HCT116 (cell line): ENCODE results near the gene EFR3B. TPM values are rescaled to one million over a fixed set of nuclear protein-coding genes. Genes with fewer than 3 reads are reported as not detected.

Source experiments
- ATAC-seq: fragments of 200-7000 bp; cut with Tn5 transposase; 2 replicates; pipeline ENCODE4 v1.9.1; 2020; ENCODE audit warnings: mild to moderate bottlenecking, moderate library complexity
- BruUV-seq: library from RNA; stranded (reverse); fragments of 400-500 nt; replicated peaks from 2 replicates; lab custom pipeline; 2021; lab: Mats Ljungman, UMichigan
- CTCF ChIA-PET: fragments of 300-600 bp; sonication (Branson Sonifier 250); formaldehyde crosslinking; loops from one replicate; lab custom pipeline; 2021; ENCODE audit warnings: antibody characterized with exemption; lab: Charles Lee
- POLR2A ChIA-PET: fragments of 300-600, 350-600 bp; sonication (Branson Sonifier 250); formaldehyde crosslinking; loops from one replicate; lab custom pipeline; 2021; ENCODE audit warnings: antibody characterized with exemption; lab: Charles Lee
- RAD21 ChIA-PET, 2 experiments: fragments of 300-600 bp; sonication (Branson Sonifier 250); formaldehyde crosslinking; loops; one replicate each; lab custom pipeline; 2023; ENCODE audit warnings: low total read pairs in 2 of 2; ENCODE audit not compliant: uncharacterized antibody in 2 of 2, unreplicated experiment in 2 of 2, low non-redundant PET in 1 of 2; lab: Charles Lee
- DNase-seq: peaks from one replicate; pipeline ENCODE4 v3.0.0-alpha.2; 2010; ENCODE audit warnings: low read depth, low spot score
- H2AFZ ChIP-seq: fragments of 200-600 bp; shearing (Covaris generic), sonication (generic); 2 replicates; pipeline ENCODE4 v1.6.1; 2017; ENCODE audit warnings: low read depth, mixed run types, mixed read lengths, antibody characterized with exemption, low read length; ENCODE audit not compliant: poor library complexity, severe bottlenecking
- H3K27ac ChIP-seq: 2 replicates; pipeline ENCODE4 v1.5.1; 2012; ENCODE audit warnings: low read depth, low read length
- H3K27me3 ChIP-seq: fragments of 200-600 bp; sonication (generic); 2 replicates; pipeline ENCODE4 v1.6.1; 2016; ENCODE audit warnings: mixed run types, low read length, mixed read lengths; ENCODE audit not compliant: insufficient read depth
- H3K36me3 ChIP-seq, 2 experiments: fragments of 200-500 bp in 1 of 2; fragments of 200-600 bp in 1 of 2; sonication (Bioruptor generic) in 1 of 2; sonication (generic) in 1 of 2; 2 replicates each; pipeline versions ENCODE4 v1.5.1 to v1.6.1; 2014 to 2016; ENCODE audit warnings: low read length in 2 of 2, inconsistent platforms in 1 of 2, mixed read lengths in 1 of 2, mixed run types in 1 of 2; ENCODE audit not compliant: insufficient read depth in 2 of 2, control insufficient read depth in 1 of 2
- H3K4me1 ChIP-seq, 2 experiments: fragments of 200-600 bp in 1 of 2; sonication (generic) in 1 of 2; 2 replicates each; pipeline versions ENCODE4 v1.5.1 to v1.6.1; 2012 to 2017; ENCODE audit warnings: low read length in 2 of 2, inconsistent platforms in 1 of 2, mild to moderate bottlenecking in 1 of 2, mixed read lengths in 1 of 2, mixed run types in 1 of 2, moderate library complexity in 1 of 2; ENCODE audit not compliant: insufficient read depth in 2 of 2, control insufficient read depth in 1 of 2
- H3K4me2 ChIP-seq: fragments of 200-600 bp; sonication (generic); 2 replicates; pipeline ENCODE4 v1.6.1; 2017; ENCODE audit warnings: mixed run types, low read length, mixed read lengths
- H3K4me3 ChIP-seq, 2 experiments: fragments of 200-600 bp in 1 of 2; sonication (generic) in 1 of 2; replicated peaks in 1 of 2; 2 replicates each; pipeline ENCODE4 v1.5.1; 2011 to 2016; ENCODE audit warnings: low read length in 2 of 2, control low read depth in 1 of 2, low read depth in 1 of 2, mild to moderate bottlenecking in 1 of 2, mixed read lengths in 1 of 2, mixed run types in 1 of 2
- H3K79me2 ChIP-seq: fragments of 200-600 bp; sonication (generic); 2 replicates; pipeline ENCODE4 v1.6.1; 2017; ENCODE audit warnings: mild to moderate bottlenecking, mixed run types, low read length, moderate library complexity, mixed read lengths; ENCODE audit not compliant: insufficient read depth
- H3K9ac ChIP-seq: fragments of 200-600 bp; sonication (generic); 2 replicates; pipeline ENCODE4 v1.6.1; 2016; ENCODE audit warnings: low read length, mixed read lengths
- H3K9me2 ChIP-seq: fragments of 200-600 bp; sonication (generic), shearing (Covaris generic); 2 replicates; pipeline ENCODE4 v1.6.1; 2017; ENCODE audit warnings: mixed run types, mild to moderate bottlenecking, moderate library complexity; ENCODE audit not compliant: insufficient read depth
- H3K9me3 ChIP-seq, 2 experiments: fragments of 200-500 bp in 1 of 2; fragments of 200-600 bp in 1 of 2; sonication (Bioruptor generic) in 1 of 2; sonication (generic) in 1 of 2; 2 replicates each; pipeline ENCODE4 v1.6.1; 2014 to 2017; ENCODE audit warnings: low read length in 2 of 2, mixed read lengths in 2 of 2, inconsistent platforms in 1 of 2, low read depth in 1 of 2, mild to moderate bottlenecking in 1 of 2, mixed run types in 1 of 2, moderate library complexity in 1 of 2; ENCODE audit not compliant: control insufficient read depth in 1 of 2, insufficient read depth in 1 of 2
- H4K20me1 ChIP-seq: fragments of 200-600 bp; sonication (generic), shearing (Covaris generic); 2 replicates; pipeline ENCODE4 v1.6.1; 2017; ENCODE audit warnings: mixed run types, mild to moderate bottlenecking, moderate library complexity; ENCODE audit not compliant: insufficient read depth
- CBX3 ChIP-seq: IDR thresholded peaks from 2 replicates; pipeline ENCODE4 v1.6.1; 2012; ENCODE audit warnings: low read depth
- EZH2phosphoT487 ChIP-seq: fragments of 200-600 bp; IDR thresholded peaks from 2 replicates; pipeline ENCODE4 v1.6.1; 2018; ENCODE audit warnings: antibody characterized with exemption, borderline replicate concordance
- RAD21 ChIP-seq: IDR thresholded peaks from 2 replicates; pipeline ENCODE4 v1.6.1; 2012; ENCODE audit warnings: low read depth, mild to moderate bottlenecking
- SIN3A ChIP-seq: IDR thresholded peaks from 2 replicates; pipeline ENCODE4 v1.6.1; 2012; ENCODE audit warnings: low read depth
- TCF7L2 ChIP-seq: IDR thresholded peaks from 2 replicates; pipeline ENCODE4 v1.7.0; 2011; ENCODE audit warnings: borderline replicate concordance, inconsistent platforms; ENCODE audit not compliant: insufficient read depth, insufficient read length; ENCODE audit errors: extremely low read depth
- ZNF274 ChIP-seq: fragments of 200-500 bp; sonication (Bioruptor generic); IDR thresholded peaks from 2 replicates; pipeline ENCODE4 v1.6.1; 2014; ENCODE audit warnings: mild to moderate bottlenecking, low read depth, low read length, inconsistent platforms
- intact Hi-C: fragments of 100-400 bp; cut with micrococcal nuclease; formaldehyde crosslinking; loops from 2 replicates; pipeline ENCODE4 v1.10.0; 2022
- total RNA-seq: library from RNA; stranded (reverse); gene quantifications from one replicate; pipeline ENCODE4 v1.2.1, GENCODE V29; 2021; ENCODE audit not compliant: unreplicated experiment

The EFR3B gene
- total RNA-seq, 1 experiment from 2014 or later = 0.96 TPM

DNA sequence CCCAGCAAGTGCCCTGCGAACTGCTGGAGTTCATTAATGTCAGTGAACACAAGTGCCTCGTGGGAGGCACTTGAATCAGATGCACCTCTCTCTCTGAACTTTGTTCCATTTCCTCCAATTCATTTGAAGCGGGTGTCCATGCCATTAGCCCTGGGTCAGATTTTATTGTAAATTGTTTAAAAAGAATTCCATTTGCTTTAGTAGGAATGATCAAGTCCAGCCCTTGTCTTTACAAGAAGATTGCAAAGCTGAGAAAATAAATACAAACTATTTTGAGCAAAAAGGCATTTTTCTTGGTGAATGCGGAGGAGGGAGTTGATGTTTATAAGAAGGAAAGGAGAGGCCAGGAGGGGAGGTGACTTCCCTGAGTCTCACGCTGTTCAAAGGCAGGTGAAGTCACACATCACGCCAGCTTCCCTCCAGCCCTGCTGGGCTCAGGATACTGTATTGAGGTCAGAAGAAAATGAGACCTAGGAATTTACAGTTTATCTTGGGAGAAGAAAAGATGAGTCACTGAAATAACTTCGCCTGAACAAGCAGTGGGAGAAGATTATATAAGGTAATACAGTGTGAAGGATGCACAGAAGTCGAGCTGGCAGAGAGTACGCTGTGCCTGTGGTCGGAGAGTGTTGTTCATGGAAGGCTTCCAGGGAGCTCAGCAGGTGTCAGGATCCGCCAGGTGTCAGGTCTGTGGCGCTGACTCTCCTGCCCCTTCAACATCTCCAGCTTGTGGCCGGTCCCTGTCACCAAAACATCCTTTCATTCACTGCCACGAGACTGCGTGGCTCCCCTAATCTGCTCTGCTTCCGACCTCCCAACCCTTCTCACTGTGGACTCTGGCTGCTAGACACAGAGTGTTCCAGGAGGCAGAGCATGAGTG, 36.5 kb downstream of the EFR3B start:
- Histone ChIP-seq H3K9ac (no peak overlapping the region), H3K9me3 (no peaks in the 10 kb centered on the region), H2AFZ (peak overlapping the region; percentile 34), H3K4me1 (peaks cover 19 to 20% of the 10 kb centered on the region in 2 experiments), H3K27me3 (peaks cover 46% of the 10 kb centered on the region), H3K4me2 (peak overlapping the region; percentile 65), H3K79me2 (no peaks in the 10 kb centered on the region), H3K36me3 (no peaks in the 10 kb centered on the region), H4K20me1 (no peaks in the 10 kb centered on the region), H3K9me2 (no peaks in the 10 kb centered on the region), H3K27ac (no peak overlapping the region), H3K4me3 (peak overlapping the region; percentile 6 to 31; a peak in 1 of 4 replicates)
- no TSS peak for BruUV-seq
- ChIA-PET POLR2A (no interaction called here), CTCF (no interaction called here), RAD21 (no interaction called here)
- peak; percentile 24 for DNase-seq
- intact Hi-C loops = no loop called here
- peak; percentile 87 for ATAC-seq
- TF ChIP-seq SIN3A (peak; percentile 38; the same call in 1 of the 2 replicates), TCF7L2 (no peak), CBX3 (no peak), RAD21 (peak; percentile 20; the same call in 1 of the 2 replicates)

DNA sequence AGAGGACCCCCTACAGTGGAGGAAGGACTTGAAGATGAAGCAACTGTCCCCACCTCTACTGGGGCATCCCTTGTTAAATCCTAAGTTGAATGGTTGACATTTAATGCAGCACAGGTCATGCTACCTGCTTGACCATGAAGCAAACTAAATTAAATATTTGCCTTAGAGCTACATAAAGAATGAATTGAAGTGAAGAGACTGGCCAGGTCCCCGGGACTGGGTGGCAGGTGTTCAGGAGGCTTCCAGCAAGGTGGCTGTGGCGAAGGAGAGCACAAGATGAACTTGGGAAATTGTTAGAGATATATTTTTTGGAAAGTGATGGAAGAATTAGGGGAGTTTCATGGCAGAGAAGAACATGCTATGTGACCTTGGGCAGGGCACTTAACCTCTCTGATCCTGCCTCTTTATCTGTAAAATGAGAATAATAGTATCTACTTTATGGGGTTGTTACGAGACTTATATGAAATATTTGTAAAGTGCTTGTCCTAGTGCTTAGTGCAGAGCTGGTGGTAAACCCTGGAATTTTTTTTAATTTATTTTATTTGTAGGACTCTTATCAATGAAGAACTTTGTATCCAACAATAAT, 37.3 kb downstream of the EFR3B start:
- no peaks in the 10 kb centered on the region for H3K9me3 ChIP-seq
- ChIA-PET POLR2A (no interaction called here), CTCF (no interaction called here), RAD21 (no interaction called here)
- intact Hi-C loops = no loop called here
- no peaks in the 10 kb centered on the region for H3K79me2 ChIP-seq
- H3K4me2 ChIP-seq = peak overlapping the region; percentile 65
- H3K4me3 ChIP-seq = peak overlapping the region in 1 of 2 experiments; percentile 31; a peak in 1 of 4 replicates
- H3K27ac ChIP-seq = no peak overlapping the region
- no peaks in the 10 kb centered on the region for H4K20me1 ChIP-seq
- ATAC-seq = no peak
- no peaks in the 10 kb centered on the region for H3K36me3 ChIP-seq
- no peak for TF ChIP-seq ZNF274
- TF ChIP-seq EZH2phosphoT487 = 0 out of 2 replicates have a peak, but pooled peaks have one; percentile 59
- TF ChIP-seq, all 23 proteins: peak for 1
- BruUV-seq = no TSS peak
- no peak for DNase-seq
- peaks cover 16% of the 10 kb centered on the region in 2 experiments for H3K4me1 ChIP-seq
- H3K27me3 ChIP-seq = peaks cover 50% of the 10 kb centered on the region
- H3K9me2 ChIP-seq = no peaks in the 10 kb centered on the region
- no peak overlapping the region for H2AFZ ChIP-seq
- no peak overlapping the region for H3K9ac ChIP-seq
